Right lung (tissue), 5 donors: Measurements from ENCODE around the gene CFB. TPM values are rescaled to one million over a fixed set of nuclear protein-coding genes. Genes with fewer than 3 reads are reported as not detected.
A peak's percentile ranks its signal among the peaks of the same experiment; 100 is the strongest.
"Not testable (repeated sequence)": the region's sequence is repeated elsewhere in the genome, so short reads cannot be mapped to it uniquely, and the experiment has no call there.

Experiments
- DNase-seq, 2 donors: peaks; one replicate each; pipeline ENCODE4 v3.0.0-alpha.2; 2013
- polyA plus RNA-seq, 5 donors: library from polyadenylated mRNA; unstranded; fragments of 120-200 nt; gene quantifications; one replicate each; pipeline versions ENCODE4 v1.2.1 to v1.2.3, GENCODE V29; 2013; ENCODE audit warnings: inconsistent platforms in 1 of 5, low replicate concordance in 1 of 5; ENCODE audit not compliant: insufficient read length in 5 of 5, insufficient read depth in 1 of 5

The CFB gene
- polyA plus RNA-seq, 5 donors = 2.1 to 8.6 (median 4.3) TPM

DNA sequence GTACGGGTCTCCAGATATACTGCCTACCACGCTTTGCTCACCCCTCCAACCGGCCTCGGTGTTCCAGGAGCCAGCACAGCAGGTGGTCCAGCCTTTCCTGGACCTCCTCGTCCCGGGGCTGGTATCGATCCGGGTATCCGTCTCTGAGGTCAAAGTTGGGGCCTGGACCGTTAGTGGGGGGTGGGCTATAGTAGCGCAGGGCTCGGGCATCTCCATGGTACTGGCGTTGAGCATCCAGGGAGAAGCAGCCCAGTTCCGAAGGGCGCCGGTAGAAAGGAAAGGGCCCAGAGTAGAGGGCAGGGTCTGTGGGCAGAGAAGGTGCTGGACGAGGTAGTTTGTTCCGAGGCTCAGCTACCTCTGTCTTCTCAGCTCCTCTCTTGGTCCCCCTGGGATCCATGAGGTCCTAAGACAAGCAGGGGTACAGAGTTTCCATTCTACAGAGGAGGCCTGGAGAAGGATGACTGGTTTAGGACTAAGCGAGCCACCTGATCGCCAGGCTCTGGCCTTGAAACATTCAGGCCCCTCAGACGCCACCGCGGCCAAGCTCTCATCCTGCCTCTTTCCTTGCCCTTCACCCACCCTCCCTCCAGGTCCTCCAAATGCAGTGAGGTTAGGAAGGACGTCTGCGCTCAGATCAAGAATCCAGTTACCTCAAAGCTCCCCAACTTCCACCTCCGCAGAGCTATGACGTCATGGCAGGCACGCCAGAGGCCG, 25.5 kb downstream of the CFB start:
- DNase-seq = no peak

DNA sequence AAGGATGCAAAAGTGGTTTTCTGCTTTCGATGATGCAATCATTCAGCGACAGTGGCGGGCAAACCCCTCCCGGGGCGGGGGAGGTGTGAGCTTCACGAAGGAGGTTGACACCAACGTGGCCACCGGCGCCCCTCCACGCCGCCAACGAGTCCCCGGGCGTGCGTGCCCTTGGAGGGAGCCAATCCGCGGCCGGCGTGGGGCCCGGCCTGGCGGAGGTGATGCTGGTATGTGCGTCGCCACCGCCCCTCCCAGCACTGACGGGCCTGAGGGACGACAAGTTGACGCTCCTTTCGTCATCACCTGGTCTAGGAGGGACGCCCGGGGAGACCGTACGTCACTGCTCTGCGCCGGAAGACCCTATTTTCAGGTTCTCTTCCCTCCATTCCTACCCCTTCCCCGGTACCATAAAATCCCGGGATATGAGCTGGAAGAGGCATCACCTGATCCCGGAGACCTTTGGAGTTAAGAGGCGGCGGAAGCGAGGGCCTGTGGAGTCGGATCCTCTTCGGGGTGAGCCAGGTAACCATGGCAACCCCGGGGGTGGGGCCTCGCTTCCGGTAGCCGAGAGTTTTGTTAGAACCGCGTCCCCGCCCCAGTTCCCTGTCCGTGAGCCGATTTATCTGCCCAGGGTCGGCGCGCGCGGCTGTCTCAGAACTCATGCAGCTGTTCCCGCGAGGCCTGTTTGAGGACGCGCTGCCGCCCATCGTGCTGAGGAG, 26.3 kb downstream of the CFB start, which contains the start of gene DXO:
DXO (minus strand) TSS at position 146 of the 716 bp plus-strand sequence. CDS start 463 bp downstream, outside the sequence.
- DNase-seq = peak; percentile 98

DNA sequence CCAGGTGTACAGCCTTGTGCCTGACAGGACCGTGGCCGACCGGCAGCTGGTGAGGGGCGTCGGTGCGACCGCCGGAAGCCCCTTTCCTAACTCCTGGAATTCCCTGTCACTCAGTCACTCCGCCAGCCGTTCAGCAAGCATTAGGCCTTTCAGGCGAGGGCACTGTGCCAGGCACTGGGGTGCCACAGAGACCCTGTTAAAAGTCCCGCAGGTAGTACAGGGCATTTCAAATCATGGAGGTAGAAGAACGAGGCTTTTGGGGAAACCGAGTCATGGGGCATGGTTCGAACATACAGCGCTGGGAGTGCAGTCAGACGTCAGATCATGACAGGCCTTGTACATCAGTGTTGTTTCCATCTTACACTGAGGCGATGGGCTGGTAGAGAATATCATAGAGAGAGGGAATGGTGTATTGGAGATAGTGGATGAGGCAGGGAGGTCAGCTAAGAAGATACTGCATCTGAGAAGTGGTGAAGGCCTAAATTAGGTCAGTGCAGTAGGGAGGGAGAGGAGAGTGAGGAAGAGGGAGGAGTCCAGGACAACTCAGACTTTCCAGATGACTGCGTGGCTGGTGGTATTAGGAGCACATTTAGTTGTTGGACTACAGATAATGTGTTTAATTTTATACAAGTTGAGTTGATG, 26.9 kb downstream of the CFB start:
- DNase-seq = no peak

DNA sequence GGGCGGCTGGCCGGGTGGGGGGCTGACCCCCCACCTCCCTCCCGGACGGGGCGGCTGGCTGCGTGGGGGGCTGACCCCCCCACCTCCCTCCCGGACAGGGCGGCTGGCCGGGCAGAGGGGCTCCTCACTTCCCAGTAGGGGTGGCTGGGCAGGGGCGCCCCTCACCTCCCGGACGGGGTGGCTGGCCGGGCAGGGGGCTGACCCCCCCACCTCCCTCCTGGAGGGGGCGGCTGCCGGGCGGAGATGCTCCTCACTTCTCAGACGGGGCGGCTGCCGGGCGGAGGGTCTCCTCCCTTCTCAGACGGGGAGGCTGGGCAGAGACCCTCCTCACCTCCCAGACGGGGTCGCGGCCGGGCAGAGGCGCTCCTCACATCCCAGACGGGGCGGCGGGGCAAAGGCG, 30.2 kb downstream of the CFB start:
- DNase-seq = not testable (repeated sequence)

DNA sequence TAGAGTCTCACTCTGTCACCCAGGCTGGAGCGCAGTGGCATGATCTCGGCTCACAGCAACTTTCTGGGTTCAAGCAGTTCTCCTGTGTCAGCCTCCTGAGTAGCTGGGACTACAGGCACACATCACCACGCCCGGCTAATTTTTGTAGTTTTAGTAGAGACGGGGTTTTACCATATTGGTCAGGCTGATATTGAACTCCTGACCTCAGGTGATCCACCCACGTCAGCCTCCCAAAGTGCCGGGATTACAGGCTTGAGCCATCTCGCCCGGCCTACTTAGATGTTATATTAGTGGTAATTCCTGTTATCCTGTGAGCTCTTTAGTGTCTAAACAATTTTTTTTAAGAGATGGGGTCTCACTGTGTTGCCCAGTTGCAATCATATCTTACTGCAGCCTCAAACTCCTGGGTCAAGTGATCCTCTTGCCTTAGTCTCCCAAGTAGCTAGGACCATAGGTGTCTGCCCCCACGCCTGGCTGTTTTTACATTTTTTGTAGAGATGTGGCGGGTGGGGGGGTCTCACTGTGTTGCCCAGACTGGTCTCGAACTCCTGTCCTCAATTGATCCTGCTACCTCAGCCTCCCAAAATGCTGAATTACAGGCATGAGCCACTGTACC, 32.0 kb downstream of the CFB start:
- DNase-seq = no peak

DNA sequence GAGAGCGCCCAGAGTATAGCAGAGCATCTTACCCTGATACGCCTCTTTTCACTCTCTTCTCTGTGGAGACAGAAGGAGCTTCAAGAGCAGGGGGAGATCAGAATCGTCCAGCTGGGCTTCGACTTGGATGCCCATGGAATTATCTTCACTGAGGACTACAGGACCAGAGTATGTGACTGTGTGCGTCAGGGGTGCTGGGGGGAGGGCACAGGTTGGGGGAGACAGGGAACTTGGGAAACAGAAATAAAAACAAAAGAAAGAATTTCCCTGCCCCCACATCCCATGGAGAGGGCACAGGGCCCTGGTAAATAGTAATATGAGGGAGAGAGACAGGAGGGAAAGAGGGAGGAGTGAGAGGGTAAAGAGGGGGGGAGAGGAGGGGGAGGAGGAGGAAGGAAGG, 32.9 kb downstream of the CFB start:
- DNase-seq = no peak

DNA sequence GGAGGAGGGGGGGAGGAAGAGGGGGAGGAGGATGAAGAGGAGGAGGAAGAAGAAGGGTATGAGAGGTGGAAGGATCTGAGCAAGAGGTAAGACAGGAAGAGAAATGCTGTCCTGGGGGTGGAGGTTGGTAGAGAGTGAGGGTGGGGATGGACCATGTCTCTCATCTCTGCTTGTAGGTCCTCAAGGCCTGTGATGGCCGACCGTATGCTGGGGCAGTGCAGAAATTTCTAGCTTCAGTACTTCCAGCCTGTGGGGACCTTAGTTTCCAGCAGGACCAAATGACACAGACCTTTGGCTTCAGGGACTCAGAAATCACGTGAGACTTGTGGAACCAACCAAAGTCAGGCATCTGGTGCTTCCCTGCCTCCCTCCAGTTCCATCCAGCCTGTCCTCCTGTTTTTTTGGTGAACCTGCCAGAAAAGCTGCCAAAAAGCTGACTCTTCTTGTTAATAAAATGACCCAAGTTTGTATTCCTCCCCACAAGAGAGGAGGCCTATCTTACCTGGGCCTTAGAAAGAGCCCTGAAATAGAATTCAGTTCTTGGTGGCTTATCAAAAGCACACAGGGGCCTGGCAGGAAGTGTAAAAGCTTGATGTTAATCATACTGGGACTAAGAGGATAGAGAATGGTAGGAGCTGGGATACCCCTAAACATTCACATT, 33.5 kb downstream of the CFB start:
- DNase-seq = no peak

DNA sequence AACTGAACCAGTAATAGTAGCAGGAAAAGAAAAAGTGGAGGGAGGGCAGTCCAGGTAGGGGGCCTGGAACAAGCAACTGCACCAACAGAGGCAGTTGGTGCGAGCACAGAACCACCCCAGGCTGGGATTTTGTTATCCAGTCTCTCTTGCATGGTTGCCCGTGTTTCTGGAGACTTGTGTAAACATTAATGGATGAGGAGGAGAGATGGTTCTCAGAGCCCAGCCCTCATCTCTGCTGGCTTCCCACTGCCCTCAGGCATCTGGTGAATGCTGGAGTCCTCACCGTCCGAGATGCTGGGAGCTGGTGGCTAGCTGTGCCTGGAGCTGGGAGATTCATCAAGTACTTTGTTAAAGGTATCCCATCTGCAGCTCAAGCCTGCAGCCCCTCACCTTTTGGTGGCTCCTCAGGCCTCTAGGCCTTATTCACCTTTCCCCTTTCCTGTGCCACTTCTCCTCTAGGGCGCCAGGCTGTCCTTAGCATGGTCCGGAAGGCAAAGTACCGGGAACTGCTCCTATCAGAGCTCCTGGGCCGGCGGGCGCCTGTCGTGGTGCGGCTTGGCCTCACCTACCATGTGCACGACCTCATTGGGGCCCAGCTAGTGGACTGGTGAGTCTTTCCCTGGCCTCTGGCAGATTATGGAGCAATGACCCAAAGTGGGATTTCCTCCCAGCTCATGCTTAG, 34.4 kb downstream of the CFB start:
- DNase-seq = not testable (repeated sequence)

DNA sequence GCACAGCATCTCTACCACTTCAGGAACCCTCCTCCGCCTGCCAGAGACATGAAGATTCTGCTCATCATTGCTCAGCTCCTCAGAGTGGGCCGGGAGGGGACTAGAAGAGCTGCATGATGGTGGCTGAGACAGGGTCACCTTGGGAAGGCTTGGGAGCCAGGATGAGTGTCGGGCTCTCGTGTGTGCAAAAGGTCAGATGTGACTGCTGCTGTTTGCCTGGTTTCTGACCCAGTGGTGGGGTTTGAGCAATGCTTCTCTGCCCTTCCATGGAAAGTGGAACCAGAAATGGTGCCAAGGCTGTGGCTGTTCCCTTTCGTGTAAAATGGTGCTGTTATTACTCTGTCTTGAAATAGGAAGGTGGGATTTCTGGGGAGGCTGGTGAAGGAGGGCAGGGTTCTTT, 35.1 kb downstream of the CFB start:
- not testable (repeated sequence) for DNase-seq

DNA sequence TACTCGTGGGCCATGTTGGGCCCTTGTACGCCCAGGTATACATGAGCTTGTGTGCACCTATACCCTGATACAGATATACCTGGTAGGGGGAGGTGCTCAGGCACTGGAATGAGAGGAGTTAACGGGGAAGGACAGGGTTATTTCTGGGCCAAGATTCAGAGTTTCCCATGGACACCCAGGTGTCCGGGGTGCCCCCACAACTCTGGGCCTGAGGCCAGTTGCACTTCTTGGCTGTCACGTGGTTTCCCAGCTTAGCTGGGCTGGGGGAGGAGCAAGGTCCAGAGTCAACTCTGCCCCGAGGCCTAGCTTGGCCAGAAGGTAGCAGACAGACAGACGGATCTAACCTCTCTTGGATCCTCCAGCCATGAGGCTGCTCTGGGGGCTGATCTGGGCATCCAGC, 35.8 kb downstream of the CFB start, which contains the start of gene C4A:
C4A (plus strand) TSS at position 314 of the 400 bp plus-strand sequence; CDS start at position 365, 51 bp downstream.
- DNase-seq = not testable (repeated sequence)

DNA sequence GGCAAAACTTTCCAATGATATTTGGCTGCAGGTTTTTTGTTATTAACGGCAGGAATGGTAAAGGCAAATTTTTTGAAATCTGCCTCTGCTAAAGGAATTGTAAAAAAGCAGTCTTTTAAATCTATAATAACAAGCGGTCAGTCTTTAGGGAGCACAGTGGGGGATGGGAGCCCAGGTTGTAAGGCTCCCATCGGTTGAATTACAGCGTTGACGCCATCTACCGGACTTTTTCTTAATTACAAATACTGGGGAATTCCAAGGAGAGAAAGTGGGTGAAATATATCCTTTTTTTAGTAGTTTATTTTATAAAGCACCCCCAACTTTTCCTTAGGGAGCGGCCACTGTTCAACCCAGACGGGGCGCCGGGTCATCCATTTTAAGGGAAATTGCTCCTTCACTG, 43.5 kb downstream of the CFB start:
- DNase-seq = not testable (repeated sequence)

DNA sequence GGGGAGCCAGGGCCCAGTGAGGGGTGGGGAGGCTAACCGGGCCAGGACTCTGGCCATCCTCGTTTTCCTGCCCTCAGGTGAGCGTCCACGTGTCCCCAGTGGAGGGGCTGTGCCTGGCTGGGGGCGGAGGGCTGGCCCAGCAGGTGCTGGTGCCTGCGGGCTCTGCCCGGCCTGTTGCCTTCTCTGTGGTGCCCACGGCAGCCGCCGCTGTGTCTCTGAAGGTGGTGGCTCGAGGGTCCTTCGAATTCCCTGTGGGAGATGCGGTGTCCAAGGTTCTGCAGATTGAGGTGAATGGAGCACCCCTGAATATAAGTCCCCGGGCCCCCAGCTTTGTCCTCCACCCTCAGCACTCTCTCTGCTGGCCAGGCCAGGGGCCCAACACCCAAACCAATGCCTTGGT, 48.5 kb downstream of the CFB start:
- not testable (repeated sequence) for DNase-seq

DNA sequence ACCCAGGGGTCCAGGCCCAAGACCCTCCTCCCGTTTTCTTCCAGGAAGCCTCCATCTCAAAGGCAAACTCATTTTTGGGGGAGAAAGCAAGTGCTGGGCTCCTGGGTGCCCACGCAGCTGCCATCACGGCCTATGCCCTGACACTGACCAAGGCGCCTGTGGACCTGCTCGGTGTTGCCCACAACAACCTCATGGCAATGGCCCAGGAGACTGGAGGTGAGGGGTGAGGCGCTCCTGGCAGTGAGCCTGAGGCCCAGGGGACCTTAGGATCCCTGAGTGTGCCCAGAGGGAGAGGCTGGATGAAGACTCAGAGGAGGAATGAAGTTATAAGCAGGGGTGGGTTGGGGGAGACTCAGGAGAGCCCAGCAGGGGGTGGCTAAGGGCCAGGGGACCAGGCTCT, 50.5 kb downstream of the CFB start:
- DNase-seq = not testable (repeated sequence)

Other genes with a start within 250 kb of the CFB start
- gene ABHD16A, start 242.8 kb upstream of the CFB start, polyA plus RNA-seq = 10 to 100 TPM; 48.7 to 64.2 (median 59.9) TPM
- 1 to 10 TPM in 3 of 5 donors, under 1 TPM in 1, not detected in 1; 0.88 to 1.5 (median 1.2) TPM for gene LY6G6F, start 239.2 kb upstream of the CFB start, polyA plus RNA-seq
- gene LY6G6D, start 230.7 kb upstream of the CFB start, polyA plus RNA-seq = under 1 TPM in 3 of 5 donors, not detected in 2; 0.48 to 0.88 (median 0.80) TPM
- gene LY6G6C, start 224.3 kb upstream of the CFB start, polyA plus RNA-seq = under 1 TPM; 0.39 to 0.93 (median 0.65) TPM
- 1 to 10 TPM; 2.4 to 3.8 (median 3.0) TPM for gene MPIG6B, start 222.7 kb upstream of the CFB start, polyA plus RNA-seq
- gene DDAH2, start 216.8 kb upstream of the CFB start, polyA plus RNA-seq = 100 to 1,000 TPM; 137 to 213 (median 159) TPM
- 100 to 1,000 TPM; 265 to 287 (median 272) TPM for gene CLIC1, start 209.6 kb upstream of the CFB start, polyA plus RNA-seq
- gene MSH5, start 206.1 kb upstream of the CFB start, polyA plus RNA-seq = 10 to 100 TPM; 27.3 to 45.6 (median 29.6) TPM
- 10 to 100 TPM in 1 of 5 donors, 1 to 10 TPM in 4; 6.6 to 12.2 (median 8.2) TPM for gene SAPCD1, start 183.4 kb upstream of the CFB start, polyA plus RNA-seq
- gene VWA7, start 168.8 kb upstream of the CFB start, polyA plus RNA-seq = 1 to 10 TPM; 1.6 to 3.7 (median 2.0) TPM
- 10 to 100 TPM; 32.5 to 52.1 (median 38.9) TPM for gene VARS1, start 150.3 kb upstream of the CFB start, polyA plus RNA-seq
- gene LSM2, start 139.1 kb upstream of the CFB start, polyA plus RNA-seq = 10 to 100 TPM; 78.9 to 89.9 (median 81.8) TPM
- 1 to 10 TPM; 2.9 to 4.6 (median 3.5) TPM for gene HSPA1L, start 130.8 kb upstream of the CFB start, polyA plus RNA-seq
- 100 to 1,000 TPM in 2 of 5 donors, 10 to 100 TPM in 3; 56.8 to 137 (median 68.3) TPM for gene HSPA1A, start 130.6 kb upstream of the CFB start, polyA plus RNA-seq
- 100 to 1,000 TPM in 2 of 5 donors, 10 to 100 TPM in 3; 63.8 to 137 (median 79.9) TPM for gene HSPA1B, start 118.4 kb upstream of the CFB start, polyA plus RNA-seq
- 10 to 100 TPM; 22.3 to 31.1 (median 29.1) TPM for gene NEU1, start 83.3 kb upstream of the CFB start, polyA plus RNA-seq
- gene SLC44A4, start 67.1 kb upstream of the CFB start, polyA plus RNA-seq = 10 to 100 TPM; 10.2 to 24.4 (median 19.1) TPM
- gene EHMT2, start 48.4 kb upstream of the CFB start, polyA plus RNA-seq = 10 to 100 TPM; 59.7 to 83.8 (median 74.1) TPM
- gene ZBTB12, start 44.0 kb upstream of the CFB start, polyA plus RNA-seq = 10 to 100 TPM; 17.0 to 24.5 (median 21.3) TPM
- gene C2, start 18.4 kb upstream of the CFB start, polyA plus RNA-seq = 1 to 10 TPM; 3.6 to 7.4 (median 6.0) TPM
- gene NELFE, start 12.9 kb downstream of the CFB start, polyA plus RNA-seq = 10 to 100 TPM; 76.5 to 93.4 (median 81.9) TPM
- gene SKIC2, start 13.1 kb downstream of the CFB start, polyA plus RNA-seq = 10 to 100 TPM; 32.1 to 43.2 (median 41.7) TPM
- 10 to 100 TPM; 22.7 to 31.8 (median 27.5) TPM for gene DXO, start 26.0 kb downstream of the CFB start, polyA plus RNA-seq
- gene C4A, start 36.0 kb downstream of the CFB start, polyA plus RNA-seq = 10 to 100 TPM in 1 of 5 donors, 1 to 10 TPM in 4; 4.6 to 17.8 (median 7.6) TPM
- gene C4B, start 68.7 kb downstream of the CFB start, polyA plus RNA-seq = 10 to 100 TPM in 2 of 5 donors, 1 to 10 TPM in 3; 6.0 to 20.5 (median 8.7) TPM
- 1 to 10 TPM in 1 of 5 donors, under 1 TPM in 4; 0.26 to 1.2 (median 0.87) TPM for gene CYP21A2, start 92.3 kb downstream of the CFB start, polyA plus RNA-seq
- 10 to 100 TPM in 4 of 5 donors, 1 to 10 TPM in 1; 9.0 to 24.8 (median 11.6) TPM for gene TNXB, start 163.2 kb downstream of the CFB start, polyA plus RNA-seq
- 10 to 100 TPM; 88.5 to 98.9 (median 91.0) TPM for gene ATF6B, start 182.2 kb downstream of the CFB start, polyA plus RNA-seq
- gene FKBPL, start 184.2 kb downstream of the CFB start, polyA plus RNA-seq = 1 to 10 TPM; 6.1 to 8.5 (median 6.2) TPM
- 1 to 10 TPM in 3 of 5 donors, under 1 TPM in 2; 0.79 to 2.2 (median 1.1) TPM for gene PRRT1, start 205.8 kb downstream of the CFB start, polyA plus RNA-seq
- 10 to 100 TPM; 24.9 to 37.8 (median 26.7) TPM for gene PPT2, start 208.0 kb downstream of the CFB start, polyA plus RNA-seq
- 10 to 100 TPM; 23.6 to 33.7 (median 26.2) TPM for gene EGFL8, start 218.5 kb downstream of the CFB start, polyA plus RNA-seq
- gene AGPAT1, start 230.0 kb downstream of the CFB start, polyA plus RNA-seq = 10 to 100 TPM; 65.1 to 83.4 (median 71.7) TPM
- 10 to 100 TPM; 69.6 to 81.7 (median 75.8) TPM for gene RNF5, start 232.3 kb downstream of the CFB start, polyA plus RNA-seq
- 100 to 1,000 TPM in 1 of 5 donors, 10 to 100 TPM in 4; 67.3 to 112 (median 80.4) TPM for gene AGER, start 238.2 kb downstream of the CFB start, polyA plus RNA-seq
- gene PBX2, start 244.1 kb downstream of the CFB start, polyA plus RNA-seq = 100 to 1,000 TPM; 158 to 182 (median 162) TPM
- 10 to 100 TPM; 16.1 to 20.8 (median 18.1) TPM for gene GPSM3, start 246.5 kb downstream of the CFB start, polyA plus RNA-seq